CD4-positive, alpha-beta T cell treated with Interleukin-1 beta for 1 hour (primary cell): ENCODE data around the gene BECN2.
"Not testable (repeated sequence)": the region's sequence is repeated elsewhere in the genome, so short reads cannot be mapped to it uniquely, and the experiment has no call there.

Experiments
- DNase-seq, 2 donors: peaks; one replicate each; pipeline ENCODE4 v3.0.0-alpha.2; 2020 to 2022

BECN2 gene

DNA sequence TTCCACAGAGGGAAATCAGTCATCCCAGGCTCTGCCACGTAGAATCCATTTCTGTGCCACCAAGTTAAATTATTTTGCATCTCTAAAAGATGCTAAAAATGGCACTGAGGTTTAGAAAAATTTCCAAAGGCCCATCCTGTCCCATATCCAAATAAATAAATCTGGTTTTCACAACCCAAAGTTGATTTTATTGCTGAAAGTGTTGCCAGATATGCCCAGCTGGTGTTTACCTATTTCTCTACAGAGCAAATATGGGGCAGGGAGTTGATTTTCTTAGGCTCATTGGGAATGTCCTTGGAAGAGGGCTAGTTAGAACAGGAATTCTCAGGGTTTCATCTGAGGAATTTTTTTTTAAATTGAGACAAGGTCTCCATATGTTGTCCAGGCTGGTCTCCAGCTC lies 22.4 kb downstream of the BECN2 start:
- DNase-seq = no peak

DNA sequence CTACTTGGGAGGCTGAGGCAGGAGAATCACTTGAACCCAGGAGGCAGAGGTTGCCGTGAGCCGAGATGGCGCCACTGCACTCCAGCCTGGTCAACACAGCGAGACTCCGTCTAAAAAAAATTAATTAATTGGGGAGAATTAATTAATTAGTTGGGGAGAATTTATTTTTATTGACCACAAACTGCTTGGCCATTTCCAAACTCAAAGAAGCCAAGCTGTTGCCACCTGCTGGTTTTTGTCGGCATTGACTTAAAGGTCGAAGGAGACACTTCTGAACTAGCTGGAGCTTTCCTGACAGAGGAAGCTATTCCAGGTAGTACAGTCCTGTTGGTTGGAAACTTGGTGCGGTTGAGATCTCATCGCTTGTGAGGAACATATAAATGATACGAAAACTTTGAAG lies 28.2 kb downstream of the BECN2 start:
- no peak for DNase-seq

DNA sequence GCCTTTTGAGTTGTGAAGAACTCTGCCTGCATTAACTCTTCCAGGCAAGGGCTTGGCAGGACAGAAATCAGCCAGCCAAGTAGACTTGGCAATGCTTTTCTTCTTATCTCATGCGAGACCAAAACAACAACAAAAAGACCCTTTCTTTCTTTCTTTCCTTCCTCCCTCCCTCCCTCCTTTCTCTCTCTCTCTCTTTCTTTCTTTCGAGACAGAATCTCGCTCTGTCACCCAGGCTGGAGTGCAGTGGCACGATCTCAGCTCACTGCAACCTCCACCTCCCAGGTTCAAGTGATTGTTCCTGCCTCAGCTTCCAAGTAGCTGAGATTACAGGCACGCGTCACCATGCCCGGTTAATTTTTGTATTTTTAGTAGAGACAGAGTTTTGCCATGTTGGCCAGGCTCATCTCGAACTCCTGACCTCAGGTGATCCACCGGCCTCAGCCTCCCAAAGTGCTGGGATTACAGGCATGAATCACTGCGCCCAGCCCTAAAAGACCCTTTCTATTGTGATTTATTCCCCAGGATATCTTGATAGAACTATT lies 30.9 kb downstream of the BECN2 start:
- DNase-seq = not testable (repeated sequence)

DNA sequence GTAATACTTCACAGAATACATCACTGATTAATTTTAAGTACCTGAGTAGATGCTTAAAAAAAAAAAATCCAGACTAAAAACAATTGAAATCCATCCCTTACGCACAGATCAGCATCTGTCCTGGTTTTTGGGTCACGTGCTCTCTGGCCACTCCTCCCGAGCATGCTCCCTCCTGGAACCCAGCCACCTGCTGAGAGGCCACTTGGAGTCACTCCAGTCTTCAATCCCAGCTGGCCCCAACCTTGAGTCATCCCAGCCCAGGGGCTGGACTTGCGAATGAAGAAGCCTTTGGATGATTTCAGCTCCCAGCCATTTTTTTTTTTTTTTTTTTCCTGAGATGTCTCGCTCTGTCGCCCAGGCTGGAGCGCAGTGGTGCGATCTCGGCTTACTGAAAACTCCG lies 32.5 kb downstream of the BECN2 start:
- DNase-seq = no peak

DNA sequence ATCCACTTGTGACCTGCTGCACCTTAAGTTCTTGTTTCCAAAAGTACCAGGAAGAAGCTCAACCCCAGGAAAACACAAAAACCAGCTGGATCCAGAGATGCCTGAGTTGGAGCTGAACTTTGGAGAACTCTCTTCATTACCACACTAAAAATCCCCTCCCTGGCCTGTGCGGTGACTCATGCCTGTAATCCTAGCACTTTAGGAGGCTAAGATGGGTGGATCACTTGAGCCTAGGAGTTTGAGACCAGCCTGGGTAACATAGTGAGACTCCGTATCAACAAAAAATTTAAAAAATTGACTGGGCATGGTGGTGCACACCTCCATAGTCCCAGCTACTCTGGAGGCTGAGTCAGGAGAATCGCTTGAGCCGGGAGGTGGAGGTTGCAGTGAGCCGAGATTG lies 35.2 kb downstream of the BECN2 start:
- DNase-seq = no peak

DNA sequence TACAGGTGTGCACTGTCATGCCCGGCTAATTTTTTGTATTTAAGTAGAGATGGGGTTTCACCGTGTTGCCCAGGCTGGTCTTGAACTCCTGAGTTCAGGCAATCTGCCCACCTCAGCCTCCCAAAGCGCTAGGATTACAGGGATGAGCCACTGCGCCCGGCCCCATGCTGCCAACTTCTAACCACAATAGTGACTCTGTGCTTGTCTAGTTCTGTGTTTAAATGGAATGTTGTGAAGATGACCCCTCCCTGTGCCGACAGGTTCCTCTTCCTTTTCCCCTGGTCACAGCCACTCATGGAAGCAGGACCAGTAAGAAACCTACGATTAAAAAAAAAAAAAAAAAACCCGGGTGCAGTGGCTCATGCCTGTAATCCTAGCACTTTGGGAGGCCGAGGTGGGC lies 36.6 kb downstream of the BECN2 start:
- DNase-seq = no peak

DNA sequence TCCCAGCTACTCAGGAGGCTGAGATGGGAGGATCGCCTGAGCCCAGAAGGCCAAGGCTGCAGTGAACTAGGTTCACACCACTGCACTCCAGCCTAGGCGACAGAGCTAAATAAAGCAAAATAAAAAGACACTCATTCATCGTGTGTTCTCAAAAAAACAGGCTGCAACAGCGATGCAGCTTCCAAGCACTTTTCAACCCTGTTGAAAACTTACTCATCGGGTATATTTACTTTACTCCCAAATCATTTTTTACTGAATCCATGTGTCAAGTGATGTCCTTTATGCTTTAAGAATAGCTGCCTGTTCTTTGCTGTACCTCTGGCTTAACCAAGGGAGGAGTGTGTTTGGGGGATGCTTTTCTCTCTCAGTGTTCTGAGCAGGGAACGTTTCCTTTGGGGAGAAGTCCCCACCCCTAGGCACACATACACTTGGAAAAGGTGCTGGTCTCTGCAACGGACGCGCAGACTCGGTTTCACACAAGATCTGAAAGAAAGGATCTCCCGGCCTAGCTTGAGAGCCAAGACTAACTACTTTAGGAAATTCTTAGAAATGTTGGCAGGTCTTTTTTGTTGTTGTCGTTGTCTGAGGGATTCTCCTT lies 39.9 kb downstream of the BECN2 start:
- DNase-seq = no peak

DNA sequence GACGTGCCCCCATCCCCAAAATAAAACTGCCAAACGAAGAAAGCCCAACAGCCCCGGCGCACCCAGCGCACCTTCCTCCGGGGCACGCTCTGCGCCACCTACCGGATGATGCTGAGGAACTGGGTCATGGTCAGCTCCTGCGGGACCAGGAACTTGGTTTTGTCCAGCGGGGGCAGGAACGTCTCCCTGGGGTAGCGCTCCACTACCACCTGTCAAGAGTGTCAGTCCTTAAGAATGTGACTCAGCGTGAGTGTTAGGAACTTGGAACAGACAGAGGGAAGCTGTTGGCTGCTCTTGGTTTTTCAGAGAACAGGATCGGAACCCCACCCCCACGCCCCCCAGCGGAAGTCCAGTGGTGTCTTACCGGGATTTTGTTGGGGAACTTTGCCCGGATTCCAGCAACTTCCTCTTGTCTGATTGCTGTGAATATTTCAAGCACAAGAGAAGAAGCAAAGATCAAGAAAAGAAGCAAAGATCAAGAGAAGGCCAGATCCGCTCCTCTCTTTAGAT lies 40.9 kb downstream of the BECN2 start:
- DNase-seq = peak; percentile 29 to 41

DNA sequence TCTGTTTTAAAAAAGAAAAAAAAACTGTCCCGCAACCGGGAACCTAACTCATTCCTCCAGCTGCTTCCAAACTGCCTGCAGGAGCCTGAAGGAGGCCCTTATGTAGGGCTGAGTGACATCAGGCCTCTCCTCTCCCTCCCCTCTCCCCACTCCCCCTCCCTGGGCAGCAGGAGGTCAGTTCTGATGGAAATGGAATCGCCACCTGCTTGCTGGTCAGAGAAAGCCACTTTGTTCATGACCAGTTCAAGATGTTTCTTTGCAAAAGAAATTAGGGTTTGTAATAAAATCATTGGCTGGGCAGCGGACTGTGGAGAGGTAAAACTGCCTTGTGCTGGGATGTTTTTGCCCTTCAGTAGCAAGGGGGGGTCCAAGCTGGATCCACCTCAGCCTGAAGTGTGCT lies 41.5 kb downstream of the BECN2 start, which contains the start of gene MAP1LC3C:
Gene MAP1LC3C, minus strand, starts transcription at position 73 of the 400 bp plus-strand sequence. CDS start 90 bp downstream, outside the sequence.
- DNase-seq = no peak

DNA sequence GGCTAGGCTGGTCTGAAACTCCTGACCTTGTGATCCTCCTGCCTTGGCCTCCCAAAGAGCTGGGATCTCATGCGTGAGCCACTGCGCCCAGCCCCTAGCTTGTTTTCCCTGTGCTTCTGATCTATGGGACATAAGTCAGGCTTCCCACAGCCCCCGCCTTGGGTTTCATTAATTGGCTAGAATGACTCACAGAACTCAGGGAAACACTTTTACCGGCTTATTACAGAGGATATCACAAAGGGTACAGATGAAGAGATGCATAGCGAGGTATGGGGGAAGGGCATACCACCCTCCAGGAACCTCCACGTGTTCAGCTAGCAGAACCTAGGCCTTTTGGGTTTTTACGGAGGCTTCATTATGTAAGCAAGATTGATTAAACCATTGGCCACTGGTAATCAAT lies 42.9 kb downstream of the BECN2 start:
- no peak for DNase-seq

DNA sequence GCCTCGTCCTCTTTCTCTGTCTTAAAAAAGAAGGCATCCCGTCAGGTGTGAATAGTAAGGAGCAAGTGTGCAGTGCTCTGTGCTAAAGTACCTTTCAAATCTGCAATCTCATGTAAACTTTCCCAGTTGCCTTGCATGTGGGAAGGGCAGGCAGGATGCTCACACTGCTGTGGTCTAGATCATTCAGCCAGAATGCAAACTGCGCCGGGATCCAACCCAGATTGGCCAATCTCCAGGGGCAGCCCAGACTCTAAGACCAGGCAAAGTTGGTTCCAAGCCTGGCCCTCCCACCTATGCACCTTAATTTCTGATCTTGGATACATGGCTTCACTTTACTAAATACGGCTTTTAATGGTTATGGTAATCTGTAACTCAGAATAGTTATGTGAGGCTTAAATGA lies 44.5 kb downstream of the BECN2 start:
- DNase-seq = no peak

DNA sequence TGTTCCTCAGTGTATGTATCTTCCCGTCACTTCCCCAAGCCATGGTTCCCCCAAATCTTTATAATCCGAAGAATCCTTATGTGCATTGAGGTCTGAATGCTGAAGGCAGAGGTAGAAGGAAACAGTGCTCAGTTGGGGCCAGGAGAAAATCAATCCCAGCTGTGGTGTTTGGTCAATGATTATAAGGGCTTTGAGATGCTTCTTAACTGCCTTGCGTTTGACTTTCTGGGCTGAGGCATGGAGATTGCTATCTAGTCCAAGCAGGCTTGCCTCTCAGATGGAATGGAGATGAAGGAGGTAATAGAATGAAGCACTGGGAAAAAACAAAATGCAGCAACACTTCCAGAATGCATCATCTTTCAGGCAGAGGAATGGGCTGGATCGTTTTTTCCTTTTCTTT lies 44.9 kb downstream of the BECN2 start:
- no peak for DNase-seq

DNA sequence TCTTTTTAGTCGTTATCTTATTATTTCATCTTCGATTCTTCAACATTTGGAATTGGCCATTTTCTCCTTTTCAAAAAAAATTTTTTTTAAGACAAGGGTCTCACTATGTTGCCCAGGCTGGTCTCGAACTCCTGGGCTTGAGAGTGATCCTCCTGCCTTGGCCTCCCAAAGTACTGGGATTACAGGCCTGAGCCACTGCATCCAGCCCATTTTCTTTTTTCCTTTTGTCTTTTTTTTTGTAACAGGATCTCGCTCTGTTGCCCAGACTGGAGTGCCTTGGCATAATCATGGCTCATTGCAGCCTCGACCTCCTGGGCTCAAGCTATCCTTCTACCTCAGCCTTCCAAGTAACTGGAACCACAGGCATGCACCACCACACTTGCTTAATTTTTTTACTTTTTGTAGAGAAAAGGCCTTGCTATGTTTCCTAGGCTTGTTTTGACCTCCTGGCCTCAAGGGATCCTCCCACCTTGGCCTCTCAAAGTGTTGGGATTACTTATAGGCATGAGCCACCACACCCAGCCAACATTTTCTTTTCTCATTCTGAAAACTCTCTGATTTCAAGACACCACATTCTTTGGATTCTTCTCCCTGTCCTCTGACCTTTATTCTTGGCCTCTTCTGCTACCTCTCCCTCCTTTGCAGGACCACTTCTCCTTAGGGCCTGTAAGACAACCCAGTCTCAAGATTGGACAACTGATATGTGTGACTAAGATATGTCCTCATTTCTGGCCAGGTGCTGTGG lies 47.4 kb downstream of the BECN2 start:
- no peak for DNase-seq

DNA sequence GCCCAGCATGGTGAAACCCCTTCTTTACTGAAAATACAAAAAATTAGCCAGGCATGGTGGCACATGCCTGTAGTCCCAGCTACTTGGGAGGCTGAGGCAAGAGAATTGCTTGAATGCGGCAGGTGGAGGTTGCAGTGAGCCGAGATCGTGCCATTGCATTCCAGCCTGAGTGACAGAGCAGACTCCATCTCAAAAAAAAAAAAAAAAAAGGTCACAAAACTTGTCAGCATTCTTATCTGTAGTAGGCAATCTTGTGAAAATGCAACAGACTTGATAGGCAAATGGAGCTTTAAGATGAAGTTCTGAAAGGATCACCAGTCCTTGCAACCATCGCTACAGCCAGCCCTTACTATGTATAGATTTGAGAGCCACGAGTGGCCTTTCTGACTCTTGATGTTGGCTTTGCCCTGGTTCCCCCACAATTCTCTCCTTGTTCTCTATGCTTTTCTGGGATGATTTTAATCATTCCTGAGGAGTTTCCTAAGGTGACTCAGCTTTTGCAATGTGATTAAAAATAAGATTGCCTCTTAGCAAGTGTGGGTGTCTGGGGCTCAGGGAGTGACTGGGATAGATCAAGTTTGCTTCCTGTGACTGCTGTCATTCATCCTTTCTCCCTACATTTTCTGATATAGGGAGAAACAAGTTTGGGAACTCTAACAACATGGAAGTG lies 48.4 kb downstream of the BECN2 start:
- no peak for DNase-seq

DNA sequence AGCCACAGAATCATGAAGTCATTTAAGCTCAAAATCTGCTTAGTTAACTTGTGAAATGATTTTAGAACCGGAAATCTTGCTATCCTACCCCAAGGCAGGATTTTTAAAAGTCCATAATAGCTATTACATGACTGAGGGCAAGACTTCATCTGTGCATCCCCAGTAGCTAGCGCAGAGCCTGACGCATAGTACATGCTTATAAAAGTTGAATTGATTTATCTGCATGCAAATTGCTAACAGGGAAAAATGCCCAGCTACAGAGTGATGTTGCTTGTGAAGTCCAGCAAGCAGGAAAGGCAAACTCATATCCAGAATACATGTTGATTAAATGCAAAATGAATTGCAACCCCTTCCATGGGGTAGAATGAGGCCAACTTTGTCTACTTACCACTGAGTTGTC lies 49.4 kb downstream of the BECN2 start:
- no peak for DNase-seq
